Posterior cingulate gyrus (tissue), 11 donors: ENCODE measurements around the gene ARL6IP1.
A peak's percentile ranks its signal among the peaks of the same experiment; 100 is the strongest.
"Not testable (repeated sequence)": the region's sequence is repeated elsewhere in the genome, so short reads cannot be mapped to it uniquely, and the experiment has no call there.

Experiments used
- DNase-seq, 10 donors: peaks; one replicate each; pipeline versions ENCODE4 v3.0.0 to v3.0.0-alpha.2; 2020 to 2021; ENCODE audit warnings: mixed read lengths in 3 of 10
- intact Hi-C: fragments of 100-400 bp; cut with DNase I; formaldehyde crosslinking; loops from one replicate; pipeline ENCODE4 v1.15.1; 2023

Gene ARL6IP1

GRCh38 chr16:18800775-18801144 lies 589 bp downstream of the ARL6IP1 start:
- intact Hi-C loops = loop anchor here (1.0 to 5.0 kb wide), 3 partner anchors 126 to 267 kb away; partner anchors contain the start of genes COQ7 and SMG1
- DNase-seq = peak in 1 of 10 donors; percentile 10

- DNase-seq = no peak
- intact Hi-C loops = loop anchor here (5.0 kb wide), 1 partner anchor 267 kb away; the partner anchor contains the start of gene COQ7
These were observed 1.1 kb downstream of the ARL6IP1 start for GRCh38 chr16:18800293-18800692.

- no peak for DNase-seq
- intact Hi-C loops = no loop called here
These were observed 1.8 kb downstream of the ARL6IP1 start for GRCh38 chr16:18799500-18799899.

GRCh38 chr16:18797746-18798145 lies 3.6 kb downstream of the ARL6IP1 start:
- DNase-seq = no peak
- intact Hi-C loops = no loop called here

- intact Hi-C loops = no loop called here
- DNase-seq = no peak
These were observed 5.0 kb downstream of the ARL6IP1 start for GRCh38 chr16:18796377-18796776.

GRCh38 chr16:18792836-18793433 lies 8.4 kb downstream of the ARL6IP1 start:
- DNase-seq = no peak
- intact Hi-C loops = no loop called here

GRCh38 chr16:18789850-18790706 lies 11.3 kb downstream of the ARL6IP1 start, which contains the start of gene RPS15A:
RPS15A (minus strand) TSS chr16:18790334; CDS start chr16:18789113, 1,221 bp downstream.
- intact Hi-C loops = loop anchor here (10.0 kb wide), 1 partner anchor 585 kb away; no protein-coding TSS in a partner anchor
- DNase-seq = peak; percentile 89 to 99 (median 92)

GRCh38 chr16:18789515-18789849 lies 11.9 kb downstream of the ARL6IP1 start:
- intact Hi-C loops = loop anchor here (10.0 kb wide), 1 partner anchor 585 kb away; no protein-coding TSS in a partner anchor
- no peak for DNase-seq

- intact Hi-C loops = loop anchor here (10.0 kb wide), 1 partner anchor 586 kb away; no protein-coding TSS in a partner anchor
- DNase-seq = no peak
These were observed 12.4 kb downstream of the ARL6IP1 start for GRCh38 chr16:18788828-18789514.

- intact Hi-C loops = loop anchor here (10.0 kb wide), 1 partner anchor 590 kb away; no protein-coding TSS in a partner anchor
- no peak for DNase-seq
These were observed 16.3 kb downstream of the ARL6IP1 start for GRCh38 chr16:18784917-18785623.

GRCh38 chr16:18783430-18784341 lies 17.7 kb downstream of the ARL6IP1 start:
- peak in 1 of 10 donors; percentile 59 for DNase-seq
- intact Hi-C loops = loop anchor here (10.0 kb wide), 1 partner anchor 591 kb away; no protein-coding TSS in a partner anchor

- intact Hi-C loops = loop anchor here (10.0 kb wide), 1 partner anchor 592 kb away; no protein-coding TSS in a partner anchor
- DNase-seq = no peak
These were observed 18.5 kb downstream of the ARL6IP1 start for GRCh38 chr16:18782697-18783429.

GRCh38 chr16:18781232-18781631 lies 20.1 kb downstream of the ARL6IP1 start:
- intact Hi-C loops = loop anchor here (10.0 kb wide), 1 partner anchor 594 kb away; no protein-coding TSS in a partner anchor
- DNase-seq = not testable (repeated sequence)

GRCh38 chr16:18780460-18781026 lies 20.8 kb downstream of the ARL6IP1 start:
- not testable (repeated sequence) for DNase-seq
- intact Hi-C loops = loop anchor here (10.0 kb wide), 1 partner anchor 594 kb away; no protein-coding TSS in a partner anchor

- DNase-seq, intact Hi-C loops: not testable (repeated sequence)
These were observed 23.7 kb downstream of the ARL6IP1 start for GRCh38 chr16:18777664-18778063.

- DNase-seq, intact Hi-C loops: not testable (repeated sequence)
These were observed 25.0 kb downstream of the ARL6IP1 start for GRCh38 chr16:18776334-18776733.

- intact Hi-C loops = not testable (repeated sequence)
These were observed 26.7 kb downstream of the ARL6IP1 start for GRCh38 chr16:18774651-18775050.

GRCh38 chr16:18772171-18772570 lies 29.2 kb downstream of the ARL6IP1 start:
- intact Hi-C loops, DNase-seq: not testable (repeated sequence)

More at GRCh38 chr16:18774651-18775050, 26.7 kb downstream of the ARL6IP1 start:
- DNase-seq = not testable (repeated sequence)
